Measurements from ENCODE around the gene CIAO3. TPM values are rescaled to one million over a fixed set of nuclear protein-coding genes. Genes with fewer than 3 reads are reported as not detected.

Gene CIAO3
- total RNA-seq, 1 donor from 2014 or later, result 33.2 TPM

DNA sequence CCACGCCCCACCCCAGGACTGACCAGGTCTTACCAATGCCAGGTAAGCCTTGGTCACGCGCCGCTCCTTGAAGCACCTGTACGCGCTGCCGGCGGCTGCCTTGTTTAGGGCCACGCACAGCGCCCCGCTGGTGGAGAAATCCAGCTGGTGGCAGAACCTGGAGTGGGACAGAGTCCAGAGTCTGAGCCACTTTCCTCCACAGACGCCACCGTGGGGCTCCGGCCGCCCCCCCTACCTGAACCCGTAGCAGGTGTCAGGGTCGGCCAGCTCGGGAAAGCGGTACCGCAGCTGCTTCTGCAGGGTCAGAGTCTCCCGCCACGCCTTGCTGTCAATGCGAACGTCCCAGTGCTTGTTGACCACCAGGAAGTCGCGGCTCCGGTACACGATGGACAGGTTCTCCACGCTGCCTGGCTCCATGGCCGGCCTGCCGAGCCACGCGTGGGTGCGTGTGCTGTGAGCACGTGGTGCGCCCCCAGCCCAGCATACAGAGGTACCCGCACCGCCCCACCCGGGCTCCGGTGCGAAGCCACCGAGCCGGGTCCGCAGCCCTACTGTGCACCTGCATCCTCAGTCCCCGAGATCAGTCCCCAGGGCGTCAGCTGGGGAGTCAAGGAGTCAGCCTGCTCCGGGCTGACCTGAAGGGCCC lies 46.6 kb upstream of the CIAO3 start:
- TF ChIP-seq, protein P1, sequence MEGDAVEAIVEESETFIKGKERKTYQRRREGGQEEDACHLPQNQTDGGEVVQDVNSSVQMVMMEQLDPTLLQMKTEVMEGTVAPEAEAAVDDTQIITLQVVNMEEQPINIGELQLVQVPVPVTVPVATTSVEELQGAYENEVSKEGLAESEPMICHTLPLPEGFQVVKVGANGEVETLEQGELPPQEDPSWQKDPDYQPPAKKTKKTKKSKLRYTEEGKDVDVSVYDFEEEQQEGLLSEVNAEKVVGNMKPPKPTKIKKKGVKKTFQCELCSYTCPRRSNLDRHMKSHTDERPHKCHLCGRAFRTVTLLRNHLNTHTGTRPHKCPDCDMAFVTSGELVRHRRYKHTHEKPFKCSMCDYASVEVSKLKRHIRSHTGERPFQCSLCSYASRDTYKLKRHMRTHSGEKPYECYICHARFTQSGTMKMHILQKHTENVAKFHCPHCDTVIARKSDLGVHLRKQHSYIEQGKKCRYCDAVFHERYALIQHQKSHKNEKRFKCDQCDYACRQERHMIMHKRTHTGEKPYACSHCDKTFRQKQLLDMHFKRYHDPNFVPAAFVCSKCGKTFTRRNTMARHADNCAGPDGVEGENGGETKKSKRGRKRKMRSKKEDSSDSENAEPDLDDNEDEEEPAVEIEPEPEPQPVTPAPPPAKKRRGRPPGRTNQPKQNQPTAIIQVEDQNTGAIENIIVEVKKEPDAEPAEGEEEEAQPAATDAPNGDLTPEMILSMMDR (IDR thresholded peaks at IDR 0.05; ENCODE audit: insufficient read depth, low read length, severe bottlenecking), result no peak
- DNase-seq (ENCODE audit: low read depth), result no peak
- FAIRE-seq, result no peak

DNA sequence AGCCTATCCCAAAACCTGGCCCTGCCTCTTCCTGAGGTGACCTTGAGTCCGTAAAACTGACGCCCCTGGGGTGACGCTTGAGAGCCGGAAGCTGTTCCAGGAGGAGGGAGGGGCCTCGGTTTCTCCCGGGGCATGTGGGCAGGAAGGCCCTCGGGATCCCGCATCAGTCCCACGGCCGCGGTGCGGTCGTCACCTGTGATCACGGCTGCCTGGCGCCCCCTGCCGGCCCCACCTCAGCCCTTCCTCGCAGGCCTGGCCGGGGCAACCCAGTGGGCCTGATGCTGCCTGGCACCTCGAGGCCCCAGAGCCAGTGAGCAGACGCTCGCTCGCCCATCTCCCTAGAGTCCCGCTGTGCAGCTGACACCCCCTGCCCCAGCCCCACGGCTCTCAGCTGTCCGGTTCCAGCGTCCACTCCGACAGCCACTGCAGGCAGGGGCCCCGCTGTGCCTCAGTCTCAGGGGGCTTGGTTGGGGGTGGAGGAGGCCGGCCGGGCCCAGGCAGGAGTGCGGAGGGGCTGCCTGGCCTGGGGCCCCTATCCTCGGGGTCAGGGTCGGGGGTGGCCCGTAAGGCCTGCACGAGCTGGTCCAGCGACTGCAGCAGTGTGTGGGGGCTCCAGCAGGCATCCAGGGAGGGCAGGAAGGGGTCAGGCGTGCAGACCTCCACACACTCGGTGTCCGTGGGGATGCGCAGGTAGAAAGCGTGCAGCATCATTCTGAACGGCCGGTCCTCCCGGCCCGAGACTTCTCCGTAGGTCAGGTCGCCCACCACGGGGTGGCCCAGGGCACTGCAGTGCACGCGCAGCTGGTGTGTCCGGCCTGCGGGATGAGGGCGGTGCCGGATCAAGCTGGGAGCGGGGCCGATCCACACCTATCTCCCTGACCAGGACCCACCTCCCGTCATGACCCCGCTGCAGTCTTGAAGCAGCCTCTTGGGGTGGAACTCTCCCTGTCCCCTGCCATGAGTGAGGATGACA lies 45.1 kb upstream of the CIAO3 start:
- DNase-seq (ENCODE audit: low read depth) (peak; percentile 18), FAIRE-seq (no peak)
- TF ChIP-seq, protein P1 (IDR thresholded peaks at IDR 0.05; ENCODE audit: insufficient read depth, low read length, severe bottlenecking), result peak; percentile 91
- Histone ChIP-seq H3K36me3 (ENCODE audit: control insufficient read depth, insufficient read depth, low read length) (peaks cover 7% of the 10 kb centered on the region), H3K4me3 (ENCODE audit: low read depth, low read length) (no peak overlapping the region), H3K27me3 (ENCODE audit: control insufficient read depth, insufficient read depth, low read length) (peaks cover 2% of the 10 kb centered on the region)

More for the DNA sequence above, 46.6 kb upstream of the CIAO3 start:
- Histone ChIP-seq H3K4me3 (ENCODE audit: low read depth, low read length) (peak overlapping the region; percentile 93), H3K36me3 (ENCODE audit: control insufficient read depth, insufficient read depth, low read length) (peaks cover 7% of the 10 kb centered on the region), H3K27me3 (ENCODE audit: control insufficient read depth, insufficient read depth, low read length) (peaks cover 2% of the 10 kb centered on the region)

DNA sequence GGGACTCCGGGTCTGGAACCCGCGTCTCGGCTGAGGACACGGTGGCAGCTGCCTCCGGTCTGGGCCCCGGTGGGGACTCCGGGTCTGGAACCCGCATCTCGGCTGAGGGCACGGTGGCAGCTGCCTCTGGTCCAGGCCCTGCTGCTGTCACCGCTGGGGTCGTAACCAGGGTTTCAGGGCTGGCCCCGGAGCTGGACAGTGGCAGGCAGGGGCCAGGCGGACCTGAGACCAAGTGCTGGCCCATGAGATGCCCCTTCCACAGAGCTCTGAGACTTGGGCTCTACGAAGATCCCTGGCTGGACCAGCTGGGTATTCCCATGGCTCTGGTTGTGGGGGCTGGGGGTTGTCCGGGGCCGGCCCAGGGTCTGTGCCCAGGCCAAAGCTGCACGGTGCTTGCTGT lies 43.6 kb upstream of the CIAO3 start:
- Histone ChIP-seq H3K4me3 (ENCODE audit: low read depth, low read length) (no peak overlapping the region), H3K27me3 (ENCODE audit: control insufficient read depth, insufficient read depth, low read length) (peaks cover 4% of the 10 kb centered on the region), H3K36me3 (ENCODE audit: control insufficient read depth, insufficient read depth, low read length) (peaks cover 7% of the 10 kb centered on the region)
- FAIRE-seq (no peak), DNase-seq (ENCODE audit: low read depth) (no peak)
- TF ChIP-seq, protein P1 (IDR thresholded peaks at IDR 0.05; ENCODE audit: insufficient read depth, low read length, severe bottlenecking), result no peak

DNA sequence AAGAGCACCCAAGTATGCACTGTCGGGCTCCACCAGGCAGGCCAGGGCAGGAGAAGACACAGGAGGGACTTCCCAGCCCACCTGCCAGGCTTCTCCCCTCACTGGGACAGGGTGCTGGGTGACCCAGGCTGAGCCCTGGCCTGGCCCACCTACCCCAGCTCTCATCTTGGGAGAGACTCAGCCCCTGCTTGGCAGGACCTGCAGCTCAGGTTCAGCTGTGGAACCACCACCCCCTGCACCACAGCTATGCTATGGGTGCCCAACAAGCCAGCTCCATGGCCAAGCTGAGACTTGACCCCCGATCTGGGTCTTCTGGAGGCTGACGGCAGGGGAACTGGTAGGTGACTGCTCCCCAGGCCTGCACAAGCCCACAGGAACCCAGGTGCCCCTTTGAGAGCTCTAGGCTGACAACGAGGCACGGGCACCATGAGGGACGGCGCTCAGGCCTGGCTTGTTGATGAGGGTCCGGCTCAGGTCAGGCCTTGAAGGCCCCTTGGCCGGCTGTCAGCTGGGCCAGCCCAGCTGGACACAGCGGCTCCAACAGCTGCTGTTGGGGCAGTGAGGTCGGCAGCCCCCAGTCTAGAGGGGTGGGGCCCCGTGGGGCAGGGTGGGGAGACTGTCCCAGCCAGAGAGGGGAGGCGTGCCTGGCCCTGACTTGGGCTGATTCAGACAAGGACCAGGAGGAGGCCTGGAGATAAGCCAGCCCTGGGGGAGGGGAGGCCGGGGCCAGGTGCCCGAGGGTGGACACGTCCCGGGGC lies 42.8 kb upstream of the CIAO3 start:
- DNase-seq (ENCODE audit: low read depth) (peak; percentile 12), FAIRE-seq (no peak)
- TF ChIP-seq, protein P1 (IDR thresholded peaks at IDR 0.05; ENCODE audit: insufficient read depth, low read length, severe bottlenecking), result no peak
- H3K4me3 ChIP-seq (ENCODE audit: low read depth, low read length), result no peak overlapping the region
- H3K36me3 ChIP-seq (ENCODE audit: control insufficient read depth, insufficient read depth, low read length), result peaks cover 7% of the 10 kb centered on the region
- peaks cover 4% of the 10 kb centered on the region for H3K27me3 ChIP-seq (ENCODE audit: control insufficient read depth, insufficient read depth, low read length)

DNA sequence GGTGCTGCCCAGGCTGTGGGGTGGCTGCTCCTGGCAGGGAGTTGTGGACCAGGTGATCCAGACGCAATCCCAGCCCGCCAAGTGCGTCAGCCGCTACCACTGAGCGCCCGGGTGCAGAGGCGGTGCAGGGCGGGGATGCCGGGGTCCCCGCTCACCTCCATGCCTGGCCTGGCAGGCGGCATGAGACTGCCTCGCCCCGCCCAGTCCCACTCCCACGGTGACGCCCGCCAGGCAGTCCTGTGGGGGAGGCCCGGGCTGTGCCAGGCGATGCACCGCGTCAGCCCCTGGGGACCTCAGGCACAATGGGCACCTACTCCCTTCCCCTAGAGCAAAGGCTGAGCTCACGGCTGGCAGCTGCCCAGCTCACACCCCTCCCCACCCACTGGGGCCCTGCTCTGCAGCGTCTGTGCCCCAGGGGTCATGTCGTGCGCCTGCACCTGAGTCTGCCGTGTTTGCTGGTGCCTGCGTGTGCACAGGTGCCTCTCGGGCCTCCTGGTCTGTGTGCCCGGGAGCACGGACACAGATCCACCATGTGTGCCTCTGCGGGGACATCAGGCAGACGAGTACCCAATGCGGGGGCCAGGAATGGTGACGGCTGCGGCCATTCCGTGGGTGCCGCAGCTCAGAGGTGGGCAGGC lies 42.1 kb upstream of the CIAO3 start:
- peaks cover 4% of the 10 kb centered on the region for H3K27me3 ChIP-seq (ENCODE audit: control insufficient read depth, insufficient read depth, low read length)
- peak; percentile 20 for DNase-seq (ENCODE audit: low read depth)
- TF ChIP-seq, protein P1 (IDR thresholded peaks at IDR 0.05; ENCODE audit: insufficient read depth, low read length, severe bottlenecking), result no peak
- FAIRE-seq, result no peak
- H3K36me3 ChIP-seq (ENCODE audit: control insufficient read depth, insufficient read depth, low read length), result peaks cover 7% of the 10 kb centered on the region
- H3K4me3 ChIP-seq (ENCODE audit: low read depth, low read length), result no peak overlapping the region

Measured in bronchial epithelial cell (primary cell).